COR-L47 (cell line): ENCODE measurements around the gene SEC24B.
"Not testable (repeated sequence)": the region's sequence is repeated elsewhere in the genome, so short reads cannot be mapped to it uniquely, and the experiment has no call there.

Experiments
- DNase-seq: peaks from one replicate; lab custom pipeline; 2025; lab: John Stamatoyannopoulos, UW

SEC24B gene

DNA sequence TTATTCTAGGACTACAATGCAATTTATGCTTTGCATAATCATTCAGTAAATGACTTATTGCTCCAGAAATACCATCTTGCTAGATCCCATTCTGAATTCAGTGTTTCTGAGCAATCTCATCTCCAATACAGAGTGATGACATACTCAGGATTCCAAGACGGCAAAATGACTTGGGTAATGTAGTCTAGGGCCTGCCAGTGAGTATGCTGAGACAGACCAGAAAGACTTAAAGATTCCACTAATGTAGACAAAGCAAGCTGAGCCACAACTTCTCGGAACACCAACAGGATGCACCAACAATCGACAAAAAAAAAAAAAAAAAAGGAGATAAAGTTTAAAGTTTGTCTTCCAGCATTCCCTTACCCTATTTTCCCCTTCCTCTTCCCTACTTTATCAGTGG lies 919 bp upstream of the SEC24B start:
- no peak for DNase-seq

DNA sequence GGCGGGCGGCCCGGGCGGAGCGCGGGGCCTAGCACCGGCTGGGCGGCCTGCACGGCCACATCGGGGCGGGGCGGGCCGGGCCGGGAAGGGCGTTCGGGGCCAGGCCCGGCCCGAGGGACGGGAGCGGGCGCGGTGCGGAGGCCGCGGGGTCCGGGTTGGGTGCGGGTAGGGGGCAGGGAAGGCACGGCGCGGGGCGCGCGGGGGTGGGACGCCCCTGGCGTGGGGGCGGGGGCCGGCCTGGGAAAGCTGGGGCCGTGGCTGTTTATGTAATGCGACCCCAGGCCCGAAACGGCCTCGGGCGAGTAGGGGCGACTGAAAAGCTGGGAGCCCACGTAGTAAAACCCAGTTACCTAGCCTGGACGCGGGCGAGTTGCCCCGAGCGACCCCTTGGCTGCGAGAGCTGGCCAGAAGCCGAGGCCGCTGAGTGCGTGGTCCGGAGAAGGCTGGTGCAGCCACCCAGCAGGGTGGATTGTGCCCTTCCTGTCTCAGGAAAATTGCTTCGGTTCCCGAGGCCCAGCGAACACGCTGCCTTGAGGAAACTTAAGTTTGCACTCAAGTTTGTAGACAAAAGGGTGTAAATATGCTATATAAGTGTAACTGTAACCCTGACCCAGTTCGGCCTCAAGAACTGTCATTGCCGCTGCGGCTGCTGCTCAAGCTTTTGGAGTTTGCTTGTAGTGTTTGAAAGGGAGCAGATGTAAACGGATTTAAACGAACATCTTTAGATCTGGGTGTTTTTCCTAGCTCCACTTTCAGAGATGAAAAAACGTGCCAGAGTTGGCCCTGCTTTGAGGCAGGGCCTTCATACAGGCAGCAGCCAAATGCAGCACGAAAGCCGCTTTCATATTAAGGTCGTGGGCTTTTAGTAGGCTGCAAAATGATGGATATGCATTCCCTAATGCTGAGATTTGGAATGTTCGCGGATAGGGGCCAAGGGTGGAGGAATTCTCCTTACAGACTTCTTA lies 674 bp downstream of the SEC24B start:
- DNase-seq = peak; percentile 8

DNA sequence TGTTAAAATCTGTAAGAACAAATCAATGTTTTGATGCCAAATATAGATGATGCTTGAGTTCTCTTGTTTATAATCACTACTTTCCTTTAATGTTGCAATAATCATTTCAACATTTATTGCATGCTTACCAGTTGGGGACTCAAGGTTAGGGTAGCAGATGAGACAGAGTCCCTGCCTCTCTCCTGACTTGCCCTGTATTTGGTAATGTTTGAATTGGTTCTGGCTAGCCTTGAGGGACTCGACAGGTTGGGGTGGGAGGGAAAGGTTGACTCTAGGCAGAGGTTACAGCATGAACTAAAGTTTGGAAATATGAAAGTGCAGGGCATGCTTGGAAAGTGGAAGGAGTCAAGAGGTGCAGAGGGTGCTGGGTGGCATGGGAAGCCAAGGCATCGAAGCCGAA lies 2.0 kb downstream of the SEC24B start:
- no peak for DNase-seq

DNA sequence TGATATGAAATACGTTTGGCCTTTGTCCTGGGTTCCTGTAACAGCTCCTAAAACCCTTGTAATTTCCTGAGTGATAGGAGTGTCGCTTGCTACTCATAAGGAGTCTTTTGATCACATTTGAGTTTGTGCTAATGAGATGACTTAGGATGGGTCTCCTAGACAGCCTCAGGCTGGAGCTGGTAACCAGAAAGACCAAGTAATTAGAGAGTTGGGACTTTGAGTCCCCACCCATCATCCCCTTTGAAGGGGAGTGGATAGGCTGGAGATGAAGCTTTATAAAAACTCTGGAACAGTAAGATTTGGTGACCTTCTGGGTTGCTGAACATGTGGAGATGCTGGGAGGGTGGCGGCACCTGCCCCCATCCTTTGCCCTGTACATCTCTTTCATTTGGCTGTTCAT lies 2.9 kb downstream of the SEC24B start:
- no peak for DNase-seq

DNA sequence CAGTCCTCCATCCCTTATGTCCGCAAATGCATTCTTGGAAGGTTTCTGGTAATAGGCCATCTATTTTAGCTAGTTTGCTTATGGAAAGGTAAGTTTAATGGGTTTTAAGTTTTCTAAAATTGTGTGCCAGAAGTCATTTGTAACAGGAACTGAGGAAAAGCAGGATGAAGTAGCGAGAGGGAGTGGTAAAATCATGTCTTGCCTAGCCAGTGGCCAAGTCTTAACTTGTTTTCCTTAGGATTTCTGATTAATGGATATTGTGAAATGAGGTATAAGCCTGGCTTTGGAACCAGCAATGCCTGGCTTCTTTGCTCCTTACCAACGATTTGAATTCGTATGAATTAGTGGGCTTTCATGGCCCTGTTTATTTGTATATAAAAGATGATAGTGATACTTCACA lies 7.3 kb downstream of the SEC24B start:
- DNase-seq = no peak

DNA sequence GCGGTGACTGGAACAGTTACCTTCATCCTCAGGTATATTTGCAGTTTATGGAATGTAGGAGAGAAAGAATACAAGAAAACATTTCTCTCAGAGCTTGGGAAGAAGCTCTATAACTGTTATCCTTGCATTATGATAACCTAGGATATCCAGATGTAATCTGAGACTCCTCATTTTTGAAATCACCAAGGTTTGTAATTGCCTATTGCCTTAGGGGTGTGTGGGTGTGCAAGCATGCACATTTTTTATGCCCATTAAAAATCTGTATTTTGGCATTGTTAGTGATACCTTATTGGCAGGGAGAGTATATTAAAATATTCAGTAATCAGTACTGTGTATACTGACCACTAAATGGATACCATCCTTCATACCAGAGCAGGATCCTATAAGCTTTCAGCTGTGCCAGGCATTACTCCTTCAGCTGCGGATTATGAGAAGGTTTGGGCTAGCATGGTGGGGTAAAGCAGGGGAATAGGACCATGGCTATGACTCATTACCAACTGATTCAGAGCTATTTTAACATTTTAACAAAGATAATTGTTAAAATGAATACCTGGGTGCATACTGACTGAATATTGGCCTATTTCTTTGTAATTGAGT lies 8.3 kb downstream of the SEC24B start:
- DNase-seq = no peak

DNA sequence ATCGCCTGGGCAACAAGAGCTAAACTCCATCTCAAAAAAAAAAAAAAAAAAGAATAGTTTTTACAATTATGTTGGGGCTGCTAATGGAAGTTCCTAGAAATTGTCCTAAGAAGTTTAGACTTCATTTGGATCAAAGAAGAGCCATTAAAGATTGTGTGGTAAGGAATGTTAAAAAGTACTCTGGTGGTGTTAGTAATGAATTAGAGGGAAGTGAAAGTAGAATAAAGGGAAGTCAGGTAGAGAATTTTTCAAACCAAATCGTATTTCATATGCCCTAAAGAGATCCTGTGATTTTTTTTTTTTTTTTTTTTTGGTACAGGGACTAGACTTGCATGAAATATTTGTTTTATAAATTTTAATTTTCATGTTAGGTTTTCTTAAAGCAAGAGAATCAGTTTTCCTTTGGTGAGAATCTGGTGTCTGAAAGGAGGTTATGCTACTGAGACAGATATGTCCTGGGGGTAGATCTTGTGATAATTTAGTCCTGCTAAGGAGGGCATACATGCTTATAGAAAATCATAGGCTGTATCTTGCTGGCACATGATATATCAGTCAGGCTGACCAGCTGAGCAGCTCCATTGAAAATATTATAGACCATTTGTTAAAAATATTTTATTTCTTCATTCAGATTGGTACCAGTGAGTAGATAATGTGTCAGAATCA lies 10.7 kb downstream of the SEC24B start:
- no peak for DNase-seq

DNA sequence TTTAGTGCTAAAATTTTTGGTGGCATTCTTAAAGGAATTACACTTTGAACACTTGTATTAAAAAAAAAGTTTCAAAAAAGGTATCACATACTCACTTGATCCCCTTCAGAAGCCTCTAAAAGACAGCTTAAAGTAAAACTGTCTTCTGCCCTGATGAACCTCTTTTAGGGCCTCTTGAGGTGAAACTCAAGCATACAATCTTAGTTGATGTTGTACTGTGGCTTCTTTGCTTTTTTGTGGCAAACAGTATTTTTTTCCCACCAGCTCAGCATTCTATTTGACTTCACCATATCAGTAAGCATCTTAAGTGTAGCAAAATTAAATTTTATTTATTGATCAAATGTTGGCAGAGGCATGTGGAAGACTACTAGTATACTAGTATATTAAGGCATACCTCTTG lies 13.7 kb downstream of the SEC24B start:
- no peak for DNase-seq

DNA sequence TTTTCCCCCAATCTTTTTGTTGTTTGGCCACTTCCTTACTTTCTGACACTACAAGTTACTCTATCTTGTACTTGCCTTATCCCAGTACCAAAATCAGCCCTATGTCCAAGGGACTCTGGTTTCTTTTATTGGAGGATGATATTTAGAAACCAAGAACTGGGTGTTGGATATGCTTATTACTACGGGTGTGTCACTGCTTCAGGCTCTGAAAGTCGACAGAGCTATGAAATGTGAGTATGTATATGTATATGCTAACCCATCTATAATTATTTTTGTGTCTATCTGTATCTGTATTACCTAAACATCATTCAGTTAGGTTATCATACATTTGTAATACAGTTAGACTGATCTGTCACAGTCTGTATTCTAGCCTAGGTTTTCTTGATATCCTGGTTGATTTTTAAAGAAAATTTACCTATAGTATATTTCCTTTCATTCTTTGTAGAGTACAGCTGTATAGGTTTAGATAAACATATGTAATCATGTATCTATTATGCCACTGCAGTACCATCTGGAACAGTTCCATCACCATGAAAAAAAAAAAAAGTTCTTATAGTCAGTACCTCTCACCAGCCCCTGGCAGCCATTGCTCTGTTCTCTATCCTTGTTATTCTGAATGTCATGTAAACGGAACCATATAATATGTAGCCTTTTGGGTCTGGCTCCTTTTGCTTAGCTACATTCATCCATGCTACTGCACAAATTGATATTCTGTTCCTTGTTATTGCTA lies 18.1 kb downstream of the SEC24B start:
- DNase-seq = no peak

DNA sequence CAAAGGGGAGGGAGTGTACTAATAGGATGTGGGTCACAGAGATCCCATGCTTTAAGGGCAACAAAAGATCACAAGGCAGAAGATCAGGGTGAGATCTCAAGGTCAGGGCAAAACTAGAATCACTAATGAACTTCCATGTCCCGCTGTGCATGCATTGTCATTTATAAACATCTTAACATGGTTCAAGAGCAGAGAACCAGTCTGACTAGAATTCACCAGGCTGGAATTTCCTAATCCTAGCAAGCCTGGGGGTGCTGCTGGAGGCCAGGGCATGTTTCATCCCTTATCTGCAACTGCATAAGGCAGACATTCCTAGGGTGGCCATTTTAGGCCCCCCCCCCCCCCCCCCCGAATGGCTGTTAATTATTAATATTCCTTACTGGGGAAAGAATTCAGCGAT lies 19.5 kb downstream of the SEC24B start:
- DNase-seq = not testable (repeated sequence)

DNA sequence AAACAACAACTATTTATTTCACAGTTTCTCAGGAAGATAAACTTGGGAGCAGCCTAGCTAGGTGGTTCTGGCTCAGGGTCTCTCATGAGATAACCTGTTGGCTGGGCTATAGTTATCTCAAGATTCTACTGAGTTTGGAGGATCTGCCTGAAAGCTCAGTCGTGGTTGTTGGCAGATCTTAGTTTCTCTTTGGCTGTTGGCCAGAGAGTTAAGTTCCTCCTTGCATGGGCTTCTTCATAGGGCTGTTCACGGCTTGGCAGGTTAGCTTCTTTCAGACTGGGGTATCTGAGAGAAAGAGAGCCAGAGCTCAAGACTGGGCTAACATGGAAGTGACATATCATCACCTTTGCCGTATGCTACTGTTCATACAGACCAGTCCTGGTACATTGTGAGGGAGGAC lies 28.7 kb downstream of the SEC24B start:
- no peak for DNase-seq

DNA sequence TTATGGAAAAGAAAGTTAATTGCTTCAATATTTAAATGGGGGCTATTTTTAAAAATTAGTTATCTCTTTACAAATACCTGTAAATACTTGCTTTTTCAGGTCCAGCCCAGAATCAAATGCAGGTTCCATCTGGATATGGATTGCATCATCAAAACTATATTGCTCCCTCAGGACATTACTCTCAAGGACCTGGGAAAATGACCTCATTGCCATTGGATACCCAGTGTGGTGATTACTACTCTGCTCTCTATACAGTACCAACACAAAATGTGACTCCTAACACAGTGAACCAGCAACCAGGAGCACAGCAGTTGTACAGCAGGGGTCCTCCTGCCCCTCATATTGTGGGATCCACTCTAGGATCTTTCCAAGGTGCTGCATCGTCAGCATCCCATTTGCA lies 29.2 kb downstream of the SEC24B start:
- DNase-seq = no peak

DNA sequence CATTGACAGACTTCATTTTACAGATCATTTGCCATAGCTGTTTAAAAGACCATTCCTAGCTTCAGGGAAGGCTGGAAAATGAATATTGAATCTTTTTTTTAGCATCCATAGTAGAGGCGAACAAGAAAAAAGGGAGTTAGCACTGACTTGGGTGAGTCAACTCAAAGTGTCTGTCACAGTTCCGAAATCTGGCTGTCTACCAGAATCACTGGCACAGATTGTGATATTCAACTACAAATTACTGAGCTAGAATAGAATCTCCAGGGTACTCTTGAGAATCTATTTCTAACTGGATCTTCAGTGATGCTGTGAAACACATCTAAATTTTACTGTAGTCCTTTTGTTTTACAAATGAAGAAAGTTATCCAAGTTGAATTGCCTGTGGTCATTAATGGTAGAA lies 31.5 kb downstream of the SEC24B start:
- no peak for DNase-seq

DNA sequence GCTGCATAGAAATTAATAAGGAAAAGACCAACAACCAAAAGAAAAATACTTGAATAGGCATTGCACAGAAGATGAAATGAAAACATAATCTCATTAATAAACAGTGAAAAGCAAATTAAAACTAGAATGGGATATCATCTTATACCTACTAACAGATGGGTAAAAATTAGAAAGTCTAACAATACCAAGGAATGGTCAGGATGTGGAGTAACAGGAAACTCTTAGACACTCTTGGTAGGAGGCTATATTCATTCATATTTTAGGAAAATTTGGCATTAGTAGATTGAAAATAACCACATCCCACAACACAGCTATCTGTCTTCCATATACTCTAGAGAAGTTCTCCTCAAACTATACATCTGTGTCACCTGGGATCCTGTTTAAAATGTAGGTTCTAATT lies 36.3 kb downstream of the SEC24B start:
- no peak for DNase-seq

DNA sequence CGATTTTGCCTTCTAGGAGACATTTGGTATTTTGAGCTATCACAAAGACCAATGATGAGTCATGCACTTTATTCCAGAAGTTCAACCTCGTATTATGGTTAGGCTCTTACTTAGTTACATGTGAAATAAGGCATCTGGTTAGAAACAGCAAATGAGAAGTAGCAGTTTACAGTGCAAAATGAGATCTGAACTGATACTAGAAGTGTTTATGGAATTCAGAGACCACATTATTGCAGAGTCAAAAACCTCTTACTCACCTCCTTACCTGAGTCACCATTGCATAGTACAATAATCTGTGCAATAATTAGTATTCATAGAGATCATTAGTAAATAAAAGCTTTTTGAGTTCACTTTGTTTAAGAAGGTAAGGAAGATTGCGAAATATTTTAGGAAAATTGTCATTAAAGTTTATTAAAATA lies 38.7 kb downstream of the SEC24B start:
- DNase-seq = no peak

DNA sequence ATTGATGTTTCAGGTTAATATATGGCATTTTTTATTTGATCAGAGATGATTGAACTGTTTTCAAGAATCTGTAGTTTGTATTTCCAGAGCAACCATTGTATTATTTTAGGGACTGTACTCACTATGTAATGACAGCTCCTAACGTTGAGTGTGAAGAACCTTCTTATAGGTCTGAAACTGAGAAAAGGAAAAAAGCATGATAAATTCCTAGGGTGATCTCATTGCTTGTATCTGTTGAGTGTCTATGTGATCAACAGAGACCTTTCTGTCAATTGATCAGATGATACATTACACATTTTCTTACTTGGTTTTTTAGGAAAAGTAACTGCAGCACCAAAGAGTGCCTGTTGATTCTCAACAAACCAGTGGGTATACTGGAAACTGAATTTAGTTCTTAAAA lies 40.2 kb downstream of the SEC24B start:
- no peak for DNase-seq

DNA sequence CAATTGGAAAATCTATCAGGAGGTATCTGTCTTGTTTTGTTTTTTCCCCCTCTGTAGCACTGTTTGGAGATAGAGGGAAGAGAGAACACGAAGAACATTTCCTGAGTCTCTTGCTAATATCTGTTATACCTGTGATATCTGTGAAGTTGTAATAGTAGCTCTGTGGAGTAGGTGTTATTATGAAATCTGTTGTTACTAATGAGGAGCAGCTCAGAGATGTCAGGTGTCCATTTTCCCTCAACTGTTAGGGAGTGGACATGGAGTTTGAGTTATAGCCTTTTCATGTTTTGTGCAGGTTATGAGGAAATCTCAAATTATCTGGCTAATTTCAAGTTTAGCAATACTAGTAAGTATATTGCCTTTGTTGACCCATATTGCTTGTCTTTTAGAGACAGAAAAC lies 52.4 kb downstream of the SEC24B start:
- no peak for DNase-seq

DNA sequence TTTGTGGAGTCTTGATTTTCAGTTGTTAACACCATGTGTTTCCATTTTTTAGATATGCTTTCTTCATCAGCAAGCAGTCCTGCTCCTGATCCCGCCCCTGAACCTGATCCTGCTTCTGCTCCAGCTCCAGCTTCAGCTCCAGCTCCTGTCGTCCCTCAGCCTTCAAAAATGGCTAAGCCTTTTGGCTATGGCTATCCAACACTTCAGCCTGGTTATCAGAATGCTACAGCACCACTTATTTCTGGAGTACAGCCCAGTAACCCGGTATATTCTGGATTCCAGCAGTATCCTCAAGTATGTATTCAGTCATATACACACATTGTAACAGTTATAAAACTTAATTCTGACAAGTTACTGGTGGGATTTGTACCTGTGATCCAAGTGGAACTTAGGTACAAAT lies 60.9 kb downstream of the SEC24B start:
- no peak for DNase-seq

DNA sequence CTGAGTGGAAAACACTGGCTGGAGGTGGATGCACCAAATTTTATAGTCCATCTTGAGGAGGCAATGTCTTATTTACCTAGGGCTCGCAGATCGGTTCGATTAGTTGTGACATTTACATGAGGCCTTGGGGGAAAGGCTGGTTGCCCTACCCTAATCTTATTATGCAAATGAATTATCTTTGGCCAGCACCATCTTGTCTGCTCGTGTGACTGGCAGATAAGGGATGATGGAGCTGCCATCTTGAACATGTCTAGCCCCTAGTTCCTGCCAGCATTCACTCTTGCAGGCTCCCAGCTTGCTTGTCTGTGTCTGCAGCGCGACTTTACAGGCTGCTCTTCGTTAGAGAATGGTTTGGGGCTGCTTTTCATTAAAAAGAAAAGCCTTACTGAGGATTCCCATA lies 61.9 kb downstream of the SEC24B start:
- DNase-seq = no peak

DNA sequence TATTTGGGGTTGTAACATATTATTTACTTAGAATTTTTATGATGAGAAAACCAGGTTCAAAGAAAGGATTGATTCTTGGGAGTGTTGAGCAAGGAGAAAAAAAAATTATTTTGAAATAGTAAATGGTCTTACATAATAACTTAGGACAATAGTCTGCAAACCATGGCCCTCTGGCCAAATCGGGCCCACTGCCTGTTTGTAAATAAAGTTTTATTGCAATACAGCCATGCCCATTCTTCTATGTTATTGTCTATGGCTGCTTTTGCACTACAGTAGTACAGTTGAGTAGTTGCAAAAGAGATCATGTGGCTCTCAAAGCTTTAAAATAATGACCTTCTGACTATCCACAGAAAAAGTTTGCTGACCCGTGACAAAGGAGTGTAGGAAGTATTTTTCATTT lies 63.3 kb downstream of the SEC24B start:
- no peak for DNase-seq

DNA sequence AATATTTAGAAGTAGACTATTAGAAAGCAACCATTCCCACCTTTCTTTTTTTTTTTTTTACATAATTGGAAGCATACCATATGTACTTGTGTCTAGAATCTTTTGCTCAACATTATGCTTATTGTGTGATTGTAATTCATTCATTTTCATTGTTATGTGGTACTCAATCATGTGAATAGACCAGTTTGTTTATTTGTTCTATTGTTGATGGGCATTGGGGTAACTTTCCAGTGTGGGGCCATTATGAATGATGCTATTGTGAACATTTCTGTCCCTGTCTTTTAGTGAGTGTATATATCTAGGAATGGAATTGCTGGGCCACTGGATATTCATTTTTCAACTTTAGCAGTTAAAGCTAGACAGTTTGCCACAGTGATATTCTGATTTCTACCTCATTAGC lies 63.9 kb downstream of the SEC24B start:
- no peak for DNase-seq

DNA sequence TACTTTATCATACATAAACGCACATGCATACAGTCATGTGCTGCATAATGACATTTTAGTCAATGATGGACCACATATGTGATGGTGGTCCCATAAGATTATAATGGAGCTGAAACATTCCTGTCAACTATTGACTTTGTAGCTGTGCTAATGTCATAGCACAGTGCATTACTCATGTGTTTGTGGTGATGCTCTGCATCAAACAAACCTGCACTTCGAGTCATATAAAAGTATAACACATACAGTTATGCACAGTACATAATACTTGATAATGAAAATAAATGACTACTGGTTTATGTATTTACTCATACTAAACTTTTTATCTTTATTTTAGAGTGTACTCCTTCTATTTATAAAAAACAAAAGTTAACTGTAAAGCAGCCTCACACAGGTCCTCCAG lies 65.9 kb downstream of the SEC24B start:
- no peak for DNase-seq
